Measurements from ENCODE around the gene DHH. TPM values are rescaled to one million over a fixed set of nuclear protein-coding genes. Genes with fewer than 3 reads are reported as not detected.
A peak's percentile ranks its signal among the peaks of the same experiment; 100 is the strongest.

The DHH gene
- total and polyA plus RNA-seq, 9 of the 15 experiments (the other 6 are each of a cell fraction or from before 2014, with no cell fraction given), result 0.07 to 2.6 (median 0.54) TPM

DNA sequence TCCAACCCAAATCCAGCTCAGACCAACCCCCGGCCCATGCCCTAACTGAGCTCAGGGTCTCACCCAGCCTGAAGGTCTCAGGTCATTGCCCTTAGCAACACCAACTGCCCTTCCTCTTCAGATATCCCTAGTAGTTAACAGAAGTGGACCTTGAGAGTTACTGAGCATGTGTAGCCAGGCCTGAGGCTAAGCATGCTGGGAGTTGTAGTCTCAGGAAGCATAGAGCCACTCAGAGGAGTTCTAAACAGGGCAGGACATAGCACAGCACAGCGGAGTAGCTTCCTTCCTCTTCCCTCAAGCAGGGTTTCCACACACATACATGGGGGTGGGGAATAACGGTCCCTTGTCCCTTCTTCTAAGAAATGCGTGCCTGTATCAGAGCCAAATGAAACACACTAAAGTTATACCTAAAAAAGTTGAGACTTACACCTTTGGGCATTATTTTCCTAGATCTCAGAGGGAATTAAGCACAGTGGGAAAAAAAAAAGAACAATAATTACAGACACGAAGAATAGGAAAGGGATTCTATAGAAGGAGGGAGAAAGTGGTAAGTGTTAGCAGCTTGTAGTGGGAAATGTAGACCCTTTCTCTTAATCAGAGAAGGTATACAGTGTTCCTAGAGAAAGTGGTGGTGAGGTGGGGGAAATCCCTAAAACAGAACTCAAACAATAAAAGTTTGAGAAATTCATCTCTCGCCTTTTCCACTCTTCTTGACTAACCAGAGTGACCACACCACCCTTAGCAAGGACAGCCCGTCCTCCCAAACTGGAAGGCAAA is 38.4 kb downstream of the DHH start (continued):
- TF ChIP-seq, protein P1, sequence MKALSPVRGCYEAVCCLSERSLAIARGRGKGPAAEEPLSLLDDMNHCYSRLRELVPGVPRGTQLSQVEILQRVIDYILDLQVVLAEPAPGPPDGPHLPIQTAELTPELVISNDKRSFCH (CRISPR knock-in tag; IDR thresholded peaks at IDR 0.05), result no peak
- TF ChIP-seq, protein P1 (tag; IDR thresholded peaks at IDR 0.05), result no peak

DNA sequence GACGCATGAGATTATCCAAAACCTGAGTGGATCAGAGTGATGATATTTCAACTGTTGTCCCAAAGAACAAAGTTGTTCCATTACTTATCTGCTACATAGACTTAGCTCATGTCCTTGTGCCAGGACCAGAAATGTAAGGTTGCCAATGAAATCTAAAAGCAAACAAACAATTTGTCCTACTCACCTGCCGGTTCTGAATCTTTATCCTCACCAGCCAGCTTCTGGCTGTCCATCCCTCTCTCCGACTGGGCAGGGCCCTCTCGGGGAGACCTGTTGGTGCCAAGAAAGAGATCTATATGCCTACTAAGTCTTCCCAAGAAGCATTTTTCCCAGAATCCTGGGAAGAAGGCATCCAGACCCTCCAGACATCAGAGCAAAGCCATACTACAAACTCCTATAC is 39.5 kb downstream of the DHH start:
- FAIRE-seq (no peak), DNase-seq (ENCODE audit: extremely low read depth in 1 of 4, low spot score in 3 of 4) (no peak), ATAC-seq (no peak)
- Histone ChIP-seq H3K4me2 (ENCODE audit: insufficient read depth, low read length) (no peak overlapping the region), H3K9me3 (replicated peaks; ENCODE audit: control insufficient read depth, insufficient read depth, low read depth, low read length) (no peaks in the 10 kb centered on the region), H4K20me1 (replicated peaks; ENCODE audit: control insufficient read depth, insufficient read depth, low read length) (peaks cover 54% of the 10 kb centered on the region), H3K4me1 (replicated peaks in 1 of 2; ENCODE audit: control insufficient read depth in 2 of 2, insufficient read depth in 2 of 2, low read length in 2 of 2) (peaks cover 12 to 15% of the 10 kb centered on the region in 2 experiments; a peak in 4 of 5 replicates), H3K36me3 (ENCODE audit: control insufficient read depth, insufficient read depth, low read length) (peaks cover 69% of the 10 kb centered on the region), H3K27ac (ENCODE audit: extremely low read depth, low read depth, low read length) (no peak overlapping the region; the same call in 2 of the 3 replicates), H3K4me3 (no peak overlapping the region), H2AFZ (ENCODE audit: low read depth, low read length) (no peak overlapping the region), H3K79me2 (ENCODE audit: control insufficient read depth, insufficient read depth, low read length) (peaks cover 70% of the 10 kb centered on the region), H3K27me3 (ENCODE audit: control insufficient read depth in 2 of 2, insufficient read depth in 2 of 2, low read length in 2 of 2) (no peaks in the 10 kb centered on the region), H3K9me1 (ENCODE audit: control insufficient read depth, insufficient read depth, low read length) (peaks cover 4% of the 10 kb centered on the region), H3K9ac (ENCODE audit: insufficient read depth in 1 of 2, low read depth in 2 of 2, low read length in 2 of 2) (0 out of 4 replicates have a peak overlapping the region, but pooled peaks of 1 of the 2 experiments have one; percentile 38)
- ChIA-PET POLR2A (interaction anchor here (0.7 to 6.4 kb wide), 6 partner anchors 7 to 76 kb away, joined by 4 to 40 read pairs (median 8); partner anchors contain the start of gene TUBA1B), CTCF (ENCODE audit: low intra/inter-chr PET ratio) (no interaction called here)
- in situ Hi-C loops (cut with MboI) (no loop called here), intact Hi-C loops (cut with micrococcal nuclease) (no loop called here)
- TF ChIP-seq ELF2 (CRISPR knock-in tag; IDR thresholded peaks at IDR 0.05) (no peak), ZNF717 (CRISPR knock-in tag; IDR thresholded peaks at IDR 0.05) (no peak), ZBTB17 (CRISPR knock-in tag; IDR thresholded peaks at IDR 0.05) (no peak), RBM34 (IDR thresholded peaks at IDR 0.05; ENCODE audit: borderline replicate concordance, insufficient read depth, low read length) (no peak), ZBED1 (IDR thresholded peaks at IDR 0.05) (no peak), CREM (IDR thresholded peaks at IDR 0.05; ENCODE audit: low read depth) (no peak), RB1 (IDR thresholded peaks at IDR 0.05; ENCODE audit: low read depth) (no peak), ZNF3 (CRISPR knock-in tag; IDR thresholded peaks at IDR 0.05) (no peak), NFIC (IDR thresholded peaks at IDR 0.05) (no peak), RUNX1 (IDR thresholded peaks at IDR 0.05; ENCODE audit: low read depth) (no peak), SOX6 (IDR thresholded peaks at IDR 0.05) (no peak), PHB2 (IDR thresholded peaks at IDR 0.05; ENCODE audit: low read depth) (no peak), KLF13 (tag; IDR thresholded peaks at IDR 0.05; ENCODE audit: borderline replicate concordance, low read depth) (no peak), PURB (CRISPR knock-in tag; IDR thresholded peaks at IDR 0.05; ENCODE audit: low read depth) (no peak)
- no TSS peak for BruUV-seq (replicated peaks)
- WGBS (ENCODE audit: insufficient coverage, low coverage, missing lambda C conversion rate), result 78% methylated on average over 4 of the region's 4 CpGs
